Activated T-helper 17 cell treated with anti-CD3 and anti-CD28 coated beads, Interleukin-2, amount 50 U/mL, for 72 hours (primary cell): Measurements from ENCODE around the gene HS3ST3A1. TPM values are rescaled to one million over a fixed set of nuclear protein-coding genes. Genes with fewer than 3 reads are reported as not detected.

ENCODE experiments used
- ATAC-seq: fragments of 150-1000 bp; cut with Tn5 transposase; replicated peaks from 2 replicates; pipeline ENCODE4 v1.10.0; 2021; ENCODE audit warnings: mild to moderate bottlenecking, moderate library complexity
- H3K27ac Mint-ChIP-seq: one replicate; pipeline ENCODE4 v1.8.0; 2022; ENCODE audit warnings: mixed read lengths
- H3K27me3 Mint-ChIP-seq: one replicate; pipeline ENCODE4 v1.8.0; 2022; ENCODE audit warnings: mixed read lengths
- H3K36me3 Mint-ChIP-seq: one replicate; pipeline ENCODE4 v1.8.0; 2022; ENCODE audit warnings: low read depth, mild to moderate bottlenecking, mixed read lengths
- H3K4me1 Mint-ChIP-seq: one replicate; pipeline ENCODE4 v1.8.0; 2022; ENCODE audit warnings: mixed read lengths
- H3K4me3 Mint-ChIP-seq: one replicate; pipeline ENCODE4 v1.8.0; 2022; ENCODE audit warnings: mild to moderate bottlenecking, mixed read lengths
- H3K9me3 Mint-ChIP-seq: one replicate; pipeline ENCODE4 v1.8.0; 2022; ENCODE audit warnings: mixed read lengths
- total RNA-seq, 2 donors: library from RNA; stranded (reverse); gene quantifications; one replicate each; pipeline ENCODE4 v1.2.3, GENCODE V29; 2022

The HS3ST3A1 gene
- total RNA-seq, 2 donors from 2014 or later = 0.29 TPM; not detected in 1

GRCh38 chr17:13593757-13594156, 8.0 kb downstream of the HS3ST3A1 start:
- H3K36me3 Mint-ChIP-seq = no peaks in the 10 kb centered on the region
- no peak overlapping the region for H3K27ac Mint-ChIP-seq
- ATAC-seq = no peak
- H3K4me3 Mint-ChIP-seq = no peak overlapping the region
- peaks cover 19% of the 10 kb centered on the region for H3K27me3 Mint-ChIP-seq
- H3K4me1 Mint-ChIP-seq = peaks cover 4% of the 10 kb centered on the region
- H3K9me3 Mint-ChIP-seq = no peaks in the 10 kb centered on the region

- H3K36me3 Mint-ChIP-seq = no peaks in the 10 kb centered on the region
- H3K4me1 Mint-ChIP-seq = peaks cover 4% of the 10 kb centered on the region
- H3K27ac Mint-ChIP-seq = no peak overlapping the region
- H3K27me3 Mint-ChIP-seq = peaks cover 16% of the 10 kb centered on the region
- H3K4me3 Mint-ChIP-seq = no peak overlapping the region
- H3K9me3 Mint-ChIP-seq = no peaks in the 10 kb centered on the region
- no peak for ATAC-seq
Observed at GRCh38 chr17:13593021-13593751, 8.5 kb downstream of the HS3ST3A1 start.

- Mint-ChIP-seq H3K27me3 (peaks cover 13% of the 10 kb centered on the region), H3K4me3 (no peak overlapping the region), H3K27ac (no peak overlapping the region), H3K36me3 (no peaks in the 10 kb centered on the region), H3K9me3 (no peaks in the 10 kb centered on the region), H3K4me1 (peaks cover 4% of the 10 kb centered on the region)
- ATAC-seq = no peak
Observed at GRCh38 chr17:13592427-13592826, 9.3 kb downstream of the HS3ST3A1 start.

GRCh38 chr17:13590441-13590840, 11.3 kb downstream of the HS3ST3A1 start:
- Mint-ChIP-seq H3K4me3 (no peak overlapping the region), H3K36me3 (no peaks in the 10 kb centered on the region), H3K27me3 (peaks cover 7% of the 10 kb centered on the region), H3K4me1 (peaks cover 4% of the 10 kb centered on the region), H3K9me3 (no peaks in the 10 kb centered on the region), H3K27ac (no peak overlapping the region)
- ATAC-seq = no peak

- Mint-ChIP-seq H3K27ac (no peak overlapping the region), H3K27me3 (peaks cover 3% of the 10 kb centered on the region), H3K4me3 (no peak overlapping the region), H3K9me3 (no peaks in the 10 kb centered on the region), H3K4me1 (peaks cover under 1% of the 10 kb centered on the region), H3K36me3 (no peaks in the 10 kb centered on the region)
- ATAC-seq = no peak
Observed at GRCh38 chr17:13589658-13590057, 12.1 kb downstream of the HS3ST3A1 start.

- no peaks in the 10 kb centered on the region for H3K9me3 Mint-ChIP-seq
- no peak overlapping the region for H3K4me3 Mint-ChIP-seq
- peaks cover 12% of the 10 kb centered on the region for H3K27me3 Mint-ChIP-seq
- no peak overlapping the region for H3K27ac Mint-ChIP-seq
- ATAC-seq = no peak
- H3K36me3 Mint-ChIP-seq = no peaks in the 10 kb centered on the region
- no peaks in the 10 kb centered on the region for H3K4me1 Mint-ChIP-seq
Observed at GRCh38 chr17:13587487-13588338, 14.0 kb downstream of the HS3ST3A1 start.

GRCh38 chr17:13584701-13585080, 17.0 kb downstream of the HS3ST3A1 start:
- H3K27me3 Mint-ChIP-seq = peaks cover 12% of the 10 kb centered on the region
- no peaks in the 10 kb centered on the region for H3K9me3 Mint-ChIP-seq
- H3K4me3 Mint-ChIP-seq = no peak overlapping the region
- H3K36me3 Mint-ChIP-seq = no peaks in the 10 kb centered on the region
- no peaks in the 10 kb centered on the region for H3K4me1 Mint-ChIP-seq
- H3K27ac Mint-ChIP-seq = no peak overlapping the region
- no peak for ATAC-seq

GRCh38 chr17:13583996-13584700, 17.6 kb downstream of the HS3ST3A1 start:
- Mint-ChIP-seq H3K9me3 (no peaks in the 10 kb centered on the region), H3K4me1 (no peaks in the 10 kb centered on the region), H3K27me3 (peaks cover 12% of the 10 kb centered on the region), H3K27ac (no peak overlapping the region), H3K36me3 (no peaks in the 10 kb centered on the region), H3K4me3 (no peak overlapping the region)
- no peak for ATAC-seq

- H3K4me1 Mint-ChIP-seq = no peaks in the 10 kb centered on the region
- no peaks in the 10 kb centered on the region for H3K36me3 Mint-ChIP-seq
- peaks cover 12% of the 10 kb centered on the region for H3K27me3 Mint-ChIP-seq
- no peak overlapping the region for H3K27ac Mint-ChIP-seq
- ATAC-seq = no peak
- H3K4me3 Mint-ChIP-seq = no peak overlapping the region
- H3K9me3 Mint-ChIP-seq = no peaks in the 10 kb centered on the region
Observed at GRCh38 chr17:13582776-13583547, 18.8 kb downstream of the HS3ST3A1 start.

- H3K27ac Mint-ChIP-seq = no peak overlapping the region
- ATAC-seq = no peak
- peaks cover 9% of the 10 kb centered on the region for H3K27me3 Mint-ChIP-seq
- no peaks in the 10 kb centered on the region for H3K9me3 Mint-ChIP-seq
- no peaks in the 10 kb centered on the region for H3K4me1 Mint-ChIP-seq
- H3K36me3 Mint-ChIP-seq = no peaks in the 10 kb centered on the region
- H3K4me3 Mint-ChIP-seq = no peak overlapping the region
Observed at GRCh38 chr17:13581925-13582324, 19.8 kb downstream of the HS3ST3A1 start.

- Mint-ChIP-seq H3K9me3 (peaks cover 4% of the 10 kb centered on the region), H3K4me3 (no peak overlapping the region), H3K36me3 (no peaks in the 10 kb centered on the region), H3K27ac (no peak overlapping the region), H3K4me1 (no peaks in the 10 kb centered on the region), H3K27me3 (peaks cover 12% of the 10 kb centered on the region)
- no peak for ATAC-seq
Observed at GRCh38 chr17:13580790-13581189, 20.9 kb downstream of the HS3ST3A1 start.

- ATAC-seq = no peak
Observed at GRCh38 chr17:13576661-13577526, 24.8 kb downstream of the HS3ST3A1 start.

GRCh38 chr17:13575922-13576419, 25.8 kb downstream of the HS3ST3A1 start:
- Mint-ChIP-seq H3K4me3 (no peak overlapping the region), H3K4me1 (no peaks in the 10 kb centered on the region), H3K27me3 (peaks cover 32% of the 10 kb centered on the region), H3K36me3 (no peaks in the 10 kb centered on the region), H3K9me3 (peaks cover 4% of the 10 kb centered on the region), H3K27ac (no peak overlapping the region)
- no peak for ATAC-seq

More at GRCh38 chr17:13576661-13577526, 24.8 kb downstream of the HS3ST3A1 start:
- peaks cover 4% of the 10 kb centered on the region for H3K9me3 Mint-ChIP-seq
- H3K4me1 Mint-ChIP-seq = no peaks in the 10 kb centered on the region
- H3K27me3 Mint-ChIP-seq = peaks cover 28% of the 10 kb centered on the region
- H3K36me3 Mint-ChIP-seq = no peaks in the 10 kb centered on the region
- H3K27ac Mint-ChIP-seq = no peak overlapping the region
- H3K4me3 Mint-ChIP-seq = no peak overlapping the region
